ENCODE measurements around the gene CHRNA5. TPM values are rescaled to one million over a fixed set of nuclear protein-coding genes. Genes with fewer than 3 reads are reported as not detected.

The CHRNA5 gene
- total and polyA plus RNA-seq, 9 of the 15 experiments (the other 6 are each of a cell fraction or from before 2014, with no cell fraction given), result 2.8 to 16.1 (median 11.4) TPM

- TF ChIP-seq HMGXB4 (CRISPR knock-in tag; IDR thresholded peaks at IDR 0.05) (no peak), KLF6 (CRISPR knock-in tag; IDR thresholded peaks at IDR 0.05; ENCODE audit: borderline replicate concordance) (no peak), ZNF274 (IDR thresholded peaks at IDR 0.05; ENCODE audit: borderline replicate concordance, low read depth, low read length) (no peak)
Measured at GRCh38 chr15:78563092-78563491, 2.2 kb upstream of the CHRNA5 start (continued).

GRCh38 chr15:78564743-78565096, 600 bp upstream of the CHRNA5 start:
- Histone ChIP-seq H3K27ac (ENCODE audit: extremely low read depth, low read depth, low read length) (no peak overlapping the region), H4K20me1 (replicated peaks; ENCODE audit: control insufficient read depth, insufficient read depth, low read length) (no peaks in the 10 kb centered on the region), H3K27me3 (ENCODE audit: control insufficient read depth in 2 of 2, insufficient read depth in 2 of 2, low read length in 2 of 2) (no peaks in the 10 kb centered on the region), H3K4me1 (replicated peaks in 1 of 2; ENCODE audit: control insufficient read depth in 2 of 2, insufficient read depth in 2 of 2, low read length in 2 of 2) (peaks cover 8 to 22% of the 10 kb centered on the region in 2 experiments; a peak in 4 of 5 replicates), H3K9me3 (replicated peaks; ENCODE audit: control insufficient read depth, insufficient read depth, low read depth, low read length) (no peaks in the 10 kb centered on the region), H3K4me3 (no peak overlapping the region), H3K4me2 (ENCODE audit: insufficient read depth, low read length) (peak overlapping the region; percentile 88), H3K79me2 (ENCODE audit: control insufficient read depth, insufficient read depth, low read length) (peaks cover 4% of the 10 kb centered on the region; the same call in 2 of the 3 replicates), H2AFZ (ENCODE audit: low read depth, low read length) (peak overlapping the region; percentile 85; the same call in 1 of the 2 replicates), H3K9me1 (ENCODE audit: control insufficient read depth, insufficient read depth, low read length) (no peaks in the 10 kb centered on the region), H3K9ac (ENCODE audit: insufficient read depth in 1 of 2, low read depth in 2 of 2, low read length in 2 of 2) (peak overlapping the region in 1 of 2 experiments; percentile 89; a peak in 2 of 4 replicates), H3K36me3 (ENCODE audit: control insufficient read depth, insufficient read depth, low read length) (no peaks in the 10 kb centered on the region)
- intact Hi-C loops (cut with micrococcal nuclease), result no loop called here
- ChIA-PET CTCF (ENCODE audit: low intra/inter-chr PET ratio) (no interaction called here), POLR2A (interaction anchor here (0.6 to 5.4 kb wide), 5 partner anchors 9 to 39 kb away, joined by 3 to 62 read pairs (median 5); partner anchors contain the start of gene PSMA4)
- DNase-seq (ENCODE audit: extremely low read depth in 1 of 4, low spot score in 3 of 4), result no peak
- in situ Hi-C loops (cut with MboI), result no loop called here
- 19% methylated on average over 11 of the region's 11 CpGs for WGBS (ENCODE audit: insufficient coverage, low coverage, missing lambda C conversion rate)
- ATAC-seq, result no peak; the same call in 1 of the 3 replicates
- TF ChIP-seq CUX1 (CRISPR knock-in tag; IDR thresholded peaks at IDR 0.05) (no peak), FOXJ2 (tag; IDR thresholded peaks at IDR 0.05) (peak; percentile 30; the same call in 1 of the 2 replicates)
- no peak for FAIRE-seq
- no TSS peak for BruUV-seq (replicated peaks)

All from K562 (cell line).